NCI-H128 (cell line): ENCODE measurements around the gene GPATCH8.
"Not testable (repeated sequence)": the region's sequence is repeated elsewhere in the genome, so short reads cannot be mapped to it uniquely, and the experiment has no call there.

Source experiments
- DNase-seq: peaks from one replicate; lab custom pipeline; 2025; ENCODE audit not compliant: unreplicated experiment; lab: John Stamatoyannopoulos, UW

The GPATCH8 gene

GRCh38 chr17:44503147-44504029 is at the start of gene GPATCH8:
Gene GPATCH8, minus strand, starts transcription at chr17:44503406. Its CDS starts 36 bp downstream, at chr17:44503370.
- peak; percentile 75 for DNase-seq

GRCh38 chr17:44552361-44552760 is 49.2 kb upstream of the GPATCH8 start:
- DNase-seq, result no peak

- no peak for DNase-seq
These were observed 46.5 kb upstream of the GPATCH8 start for GRCh38 chr17:44549686-44550085.

- DNase-seq, result no peak
These were observed 45.4 kb upstream of the GPATCH8 start for GRCh38 chr17:44548376-44549230.

- no peak for DNase-seq
These were observed 44.5 kb upstream of the GPATCH8 start for GRCh38 chr17:44547625-44548267.

- DNase-seq, result no peak
These were observed 43.7 kb upstream of the GPATCH8 start for GRCh38 chr17:44546671-44547606.

GRCh38 chr17:44543905-44544523 is 40.8 kb upstream of the GPATCH8 start:
- DNase-seq, result no peak

GRCh38 chr17:44543213-44543904 is 40.2 kb upstream of the GPATCH8 start:
- DNase-seq, result no peak

- no peak for DNase-seq
These were observed 38.8 kb upstream of the GPATCH8 start for GRCh38 chr17:44541884-44542581.

- no peak for DNase-seq
These were observed 37.3 kb upstream of the GPATCH8 start for GRCh38 chr17:44540246-44541084.

GRCh38 chr17:44539673-44540072 is 36.5 kb upstream of the GPATCH8 start:
- DNase-seq, result no peak

GRCh38 chr17:44537922-44538321 is 34.7 kb upstream of the GPATCH8 start:
- not testable (repeated sequence) for DNase-seq

GRCh38 chr17:44536090-44536953 is 33.1 kb upstream of the GPATCH8 start:
- DNase-seq, result no peak

- peak; percentile 68 for DNase-seq
These were observed 30.5 kb upstream of the GPATCH8 start for GRCh38 chr17:44533533-44534246.

GRCh38 chr17:44530896-44531418 is 27.8 kb upstream of the GPATCH8 start:
- DNase-seq, result no peak

- DNase-seq, result no peak
These were observed 26.7 kb upstream of the GPATCH8 start for GRCh38 chr17:44529864-44530263.
